Activated CD4-positive, alpha-beta T cell treated with anti-CD3 and anti-CD28 coated beads for 1 hour (primary cell): ENCODE data around the gene PCDHGB4.
"Not testable (repeated sequence)": the region's sequence is repeated elsewhere in the genome, so short reads cannot be mapped to it uniquely, and the experiment has no call there.

Experiments used
- DNase-seq: peaks from one replicate; pipeline ENCODE4 v3.0.0-alpha.2; 2020

The PCDHGB4 gene

DNA sequence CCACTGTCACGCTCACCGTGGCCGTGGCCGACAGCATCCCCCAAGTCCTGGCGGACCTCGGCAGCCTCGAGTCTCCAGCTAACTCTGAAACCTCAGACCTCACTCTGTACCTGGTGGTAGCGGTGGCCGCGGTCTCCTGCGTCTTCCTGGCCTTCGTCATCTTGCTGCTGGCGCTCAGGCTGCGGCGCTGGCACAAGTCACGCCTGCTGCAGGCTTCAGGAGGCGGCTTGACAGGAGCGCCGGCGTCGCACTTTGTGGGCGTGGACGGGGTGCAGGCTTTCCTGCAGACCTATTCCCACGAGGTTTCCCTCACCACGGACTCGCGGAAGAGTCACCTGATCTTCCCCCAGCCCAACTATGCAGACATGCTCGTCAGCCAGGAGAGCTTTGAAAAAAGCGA lies 45.2 kb downstream of the PCDHGB4 start:
- DNase-seq = not testable (repeated sequence)

DNA sequence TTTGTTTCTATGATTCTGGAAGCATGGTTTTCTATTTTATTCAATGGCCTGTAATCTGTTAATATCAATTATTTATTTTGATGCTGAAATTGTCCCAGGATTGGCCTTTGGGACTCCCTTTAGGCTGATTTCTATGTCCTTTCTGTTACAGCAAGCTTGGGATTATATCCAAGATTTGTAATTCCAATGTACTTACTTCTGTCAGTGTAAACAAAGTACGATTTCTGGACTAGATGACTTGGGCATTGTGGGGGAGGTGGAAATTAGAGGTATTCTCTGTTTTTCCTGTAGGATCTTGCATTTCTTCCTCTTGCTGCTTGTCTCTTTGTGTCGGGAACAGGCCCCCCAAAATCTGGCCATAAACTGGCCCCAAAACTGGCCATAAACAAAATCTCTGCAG lies 46.5 kb downstream of the PCDHGB4 start:
- DNase-seq = no peak

DNA sequence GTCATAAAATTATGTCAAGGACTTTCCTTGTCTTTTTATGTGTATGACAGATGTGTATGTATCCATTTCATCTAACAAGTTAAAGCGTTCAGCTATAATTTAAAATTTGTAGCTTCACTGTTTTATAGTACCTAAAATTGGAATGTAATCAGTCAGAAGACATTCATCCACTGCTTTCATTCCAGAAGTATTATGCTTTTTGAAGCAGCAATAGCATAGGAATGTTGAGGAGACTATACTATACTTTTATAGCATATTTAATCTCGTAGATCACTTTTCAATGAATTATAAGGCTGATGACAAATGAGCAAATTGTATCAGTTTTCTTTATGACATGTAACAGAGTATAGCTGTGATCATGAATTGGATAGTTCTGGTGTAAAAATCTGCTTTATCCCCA lies 49.7 kb downstream of the PCDHGB4 start:
- DNase-seq = no peak

DNA sequence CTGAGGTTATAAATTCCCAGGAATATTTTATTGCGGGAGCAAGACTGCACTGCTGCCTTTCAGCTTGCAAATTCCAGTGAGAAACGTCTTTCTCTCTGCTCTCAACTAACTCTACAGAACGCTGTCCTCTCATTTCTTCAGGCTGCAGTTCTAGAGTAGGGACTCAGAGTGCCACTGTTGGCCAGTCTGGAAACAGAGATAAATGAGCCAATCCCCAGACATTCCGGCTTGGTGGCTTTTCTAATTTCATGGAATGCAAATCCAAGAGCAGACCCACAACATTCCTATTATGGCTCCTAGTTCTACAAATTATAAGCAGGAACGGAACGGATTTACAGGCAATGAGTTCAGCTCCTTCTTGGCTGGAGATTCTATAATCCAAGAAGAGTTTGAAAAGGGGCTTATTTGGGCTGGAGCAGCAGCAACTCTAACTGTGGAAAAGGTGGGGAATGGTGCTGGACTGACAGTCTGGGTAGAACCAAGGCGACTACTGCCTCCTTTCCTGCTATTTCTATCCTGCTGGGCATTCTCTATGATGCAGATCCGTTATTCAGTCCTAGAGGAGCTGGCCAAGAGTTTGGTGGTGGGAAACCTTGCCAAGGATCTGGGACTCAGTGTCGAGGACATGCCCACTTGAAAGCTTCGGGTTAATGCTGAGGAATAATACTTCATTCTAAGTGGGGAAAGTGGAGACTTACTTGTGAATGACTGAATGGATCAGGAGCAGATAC lies 52.1 kb downstream of the PCDHGB4 start:
- DNase-seq = no peak
